Stimulated activated CD4-positive, alpha-beta T cell treated with anti-CD3 and anti-CD28 coated beads, Interleukin-2, amount 100 ng/mL, for 4 hours (primary cell): ENCODE results near the gene TBC1D14.
"Not testable (repeated sequence)": the region's sequence is repeated elsewhere in the genome, so short reads cannot be mapped to it uniquely, and the experiment has no call there.

Experiments used
- DNase-seq: peaks from one replicate; pipeline ENCODE4 v3.0.0-alpha.2; 2020; ENCODE audit warnings: low read depth

Gene TBC1D14

GRCh38 chr4:7062816-7063215 lies 153.2 kb downstream of the TBC1D14 start:
- no peak for DNase-seq

DNA sequence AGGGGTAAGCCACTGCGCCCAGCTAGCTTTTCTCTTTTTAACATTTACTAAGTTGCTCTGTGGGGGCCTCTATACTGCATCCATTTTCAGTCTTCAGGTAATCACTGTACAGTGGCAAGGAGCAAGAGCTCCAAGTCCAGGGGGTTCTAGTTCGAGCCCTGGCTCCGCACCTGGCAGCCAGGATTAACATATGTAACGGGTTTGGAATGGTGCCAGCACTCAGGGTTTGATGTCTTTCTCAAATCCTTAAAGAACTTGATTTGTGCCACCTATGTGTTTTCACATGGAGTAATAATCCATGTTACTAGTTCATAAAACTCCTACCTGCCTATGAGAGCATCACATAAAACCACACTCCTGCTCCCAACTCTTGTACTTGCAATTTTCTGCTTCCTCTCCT lies 153.7 kb downstream of the TBC1D14 start:
- no peak for DNase-seq

- no peak for DNase-seq
Observed at GRCh38 chr4:7066006-7066405, 156.4 kb downstream of the TBC1D14 start.

GRCh38 chr4:7066493-7066892 lies 156.9 kb downstream of the TBC1D14 start:
- DNase-seq: no peak

DNA sequence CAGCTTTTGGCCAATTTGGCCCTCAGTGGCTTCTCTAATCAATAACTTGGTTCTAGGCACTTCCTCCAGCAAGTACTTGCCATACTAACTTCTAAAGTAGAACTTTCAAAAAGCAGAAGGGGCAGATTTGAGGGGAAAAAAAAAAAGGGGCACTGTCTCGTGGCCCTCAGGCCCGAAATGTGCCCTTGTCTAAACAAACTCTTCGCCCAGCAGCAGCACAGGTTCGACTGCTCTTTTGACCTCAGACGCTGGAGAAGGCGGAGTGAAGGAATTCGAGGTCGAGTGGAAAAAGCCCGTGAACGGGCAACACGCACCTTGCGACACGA lies 157.5 kb downstream of the TBC1D14 start:
- no peak for DNase-seq

GRCh38 chr4:7067452-7068278 lies 158.0 kb downstream of the TBC1D14 start, which contains the start of gene GRPEL1:
Gene GRPEL1 (minus strand): TSS chr4:7068064. CDS start chr4:7068032, 32 bp downstream.
- DNase-seq: peak; percentile 100

GRCh38 chr4:7068279-7068842 lies 158.7 kb downstream of the TBC1D14 start:
- no peak for DNase-seq

DNA sequence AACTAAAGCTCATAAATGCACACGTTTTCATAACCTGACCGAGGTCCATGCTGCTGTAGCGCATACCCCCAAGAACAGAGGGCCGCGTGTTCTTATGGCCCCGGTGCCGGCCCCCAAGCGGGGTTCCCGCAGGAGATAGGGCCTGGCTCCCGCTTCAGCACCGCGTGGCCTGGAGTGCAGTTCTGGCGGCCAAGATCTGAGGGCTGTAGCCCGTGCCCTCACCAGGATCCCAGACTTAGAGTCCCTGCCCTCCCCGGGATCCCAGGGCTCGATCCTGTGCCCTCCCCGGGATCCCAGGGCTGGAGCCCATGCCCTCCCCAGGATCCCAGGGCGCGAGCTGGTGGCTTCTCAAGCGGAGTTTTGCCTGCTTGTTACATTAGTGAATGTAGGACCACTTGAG lies 159.3 kb downstream of the TBC1D14 start:
- no peak for DNase-seq

GRCh38 chr4:7070729-7071511 lies 161.3 kb downstream of the TBC1D14 start:
- peak; percentile 79 for DNase-seq

GRCh38 chr4:7073059-7073458 lies 163.4 kb downstream of the TBC1D14 start:
- DNase-seq: no peak

- DNase-seq: no peak
Observed at GRCh38 chr4:7073526-7074390, 164.1 kb downstream of the TBC1D14 start.

DNA sequence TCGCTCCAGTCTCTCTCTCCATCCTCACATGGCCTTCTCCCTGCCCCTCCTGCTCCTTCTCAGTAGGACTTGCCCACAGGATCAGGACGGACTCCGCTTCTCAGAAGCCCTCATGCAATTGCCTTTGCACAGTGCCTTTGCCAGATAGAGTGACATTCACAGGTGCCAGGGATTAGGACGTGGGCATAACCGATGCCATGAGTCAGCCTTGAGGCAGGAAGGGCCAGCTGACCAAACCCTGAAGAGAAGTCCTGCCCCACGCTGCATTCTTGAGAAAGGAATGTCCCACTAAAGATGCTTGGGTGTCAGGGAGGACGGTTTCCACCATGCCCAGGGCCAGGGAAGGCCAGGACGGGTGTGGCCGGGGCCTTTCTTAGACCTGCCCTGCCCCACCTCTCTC lies 164.8 kb downstream of the TBC1D14 start:
- no peak for DNase-seq

- DNase-seq: no peak
Observed at GRCh38 chr4:7075962-7076695, 166.5 kb downstream of the TBC1D14 start.

- DNase-seq: no peak
Observed at GRCh38 chr4:7076696-7077082, 167.1 kb downstream of the TBC1D14 start.

DNA sequence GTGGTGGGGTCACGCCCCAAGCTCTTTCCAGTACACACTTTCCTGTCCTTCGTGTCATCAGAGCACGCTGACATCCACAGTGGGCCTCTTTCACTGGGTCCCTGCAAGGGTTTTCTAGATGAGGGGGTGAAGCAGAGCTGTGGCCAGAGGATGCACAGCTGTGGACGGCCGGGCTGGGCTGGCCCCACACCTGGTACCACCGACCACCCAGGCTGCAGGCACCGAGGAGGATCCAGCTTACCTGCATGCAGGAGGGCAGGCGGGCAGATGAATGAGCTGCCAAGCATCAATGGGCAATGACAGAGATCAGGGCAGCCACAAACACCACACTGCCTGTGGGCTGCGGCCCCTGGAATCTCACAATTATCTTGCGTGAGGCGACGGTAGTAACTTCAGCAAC lies 167.7 kb downstream of the TBC1D14 start:
- DNase-seq: no peak

GRCh38 chr4:7078025-7078424 lies 168.4 kb downstream of the TBC1D14 start:
- no peak for DNase-seq

DNA sequence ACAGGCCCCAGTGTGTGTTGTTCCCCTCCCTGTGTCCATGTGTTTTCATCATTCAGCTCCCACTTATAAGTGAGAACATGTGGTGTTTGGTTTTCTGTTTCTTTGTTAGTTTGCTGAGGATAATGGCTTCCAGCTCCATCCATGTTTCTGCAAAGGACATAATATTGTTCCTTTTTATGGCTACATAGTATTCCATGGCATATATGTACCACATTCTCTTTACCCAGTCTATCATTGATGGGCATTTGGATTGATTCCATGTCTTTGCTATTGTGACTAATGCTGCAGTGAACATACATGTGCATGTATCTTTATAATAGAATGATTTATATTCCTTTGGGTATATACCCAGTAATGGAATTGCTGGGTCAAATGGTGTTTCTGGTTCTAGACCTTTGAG lies 169.9 kb downstream of the TBC1D14 start:
- DNase-seq: not testable (repeated sequence)

- not testable (repeated sequence) for DNase-seq
Observed at GRCh38 chr4:7079909-7080308, 170.3 kb downstream of the TBC1D14 start.
